WI38 (cell line): Measurements from ENCODE around the gene MED13L.

ENCODE experiments used
- H3K4me3 ChIP-seq: 2 replicates; pipeline ENCODE4 v1.5.1; 2011; ENCODE audit warnings: low read depth, mild to moderate bottlenecking, control low read depth, low read length
- CTCF ChIP-seq: IDR thresholded peaks from 2 replicates; pipeline ENCODE4 v1.5.1; 2012; ENCODE audit warnings: low read depth, mild to moderate bottlenecking, control low read depth, low read length

The MED13L gene

GRCh38 chr12:115926037-115926670, 351.3 kb downstream of the MED13L start:
- H3K4me3 ChIP-seq, result no peak overlapping the region
- TF ChIP-seq CTCF, result no peak

- no peak overlapping the region for H3K4me3 ChIP-seq
- TF ChIP-seq CTCF, result no peak
Observed at GRCh38 chr12:115923851-115924250, 353.6 kb downstream of the MED13L start.

GRCh38 chr12:115922952-115923564, 354.4 kb downstream of the MED13L start:
- no peak overlapping the region for H3K4me3 ChIP-seq
- TF ChIP-seq CTCF, result peak; percentile 23; the same call in 1 of the 2 replicates

- TF ChIP-seq CTCF, result no peak
- no peak overlapping the region for H3K4me3 ChIP-seq
Observed at GRCh38 chr12:115920395-115921183, 356.9 kb downstream of the MED13L start.

- no peak overlapping the region for H3K4me3 ChIP-seq
- no peak for TF ChIP-seq CTCF
Observed at GRCh38 chr12:115918763-115919162, 358.7 kb downstream of the MED13L start.

- peak; percentile 85 for TF ChIP-seq CTCF
- H3K4me3 ChIP-seq, result no peak overlapping the region
Observed at GRCh38 chr12:115916910-115917668, 360.4 kb downstream of the MED13L start.
